ENCODE measurements around the gene DISC1.

Gene DISC1

DNA sequence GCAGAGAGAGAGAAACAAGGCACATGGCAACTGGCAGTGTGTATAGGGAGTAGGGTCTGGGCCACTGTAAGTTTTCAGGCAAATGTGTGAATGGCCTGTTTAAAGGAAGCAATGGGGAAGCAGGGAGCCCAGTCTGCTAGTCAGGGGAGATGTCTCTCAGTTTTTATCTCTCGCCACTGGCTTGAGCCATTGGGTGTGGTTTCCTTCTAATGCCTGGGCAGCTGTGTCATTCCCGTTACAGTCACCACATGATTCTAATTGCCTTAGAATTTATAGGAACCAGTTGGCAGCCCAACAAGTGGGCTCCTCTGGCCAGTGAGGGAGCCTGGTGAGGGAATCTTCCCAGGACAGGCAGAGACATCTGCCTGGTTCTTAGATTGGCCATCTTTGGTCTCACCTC, 182.4 kb downstream of the DISC1 start:
- DNase-seq (ENCODE audit: low read depth in 1 of 2, low spot score in 1 of 2), result no peak
- H3K4me3 ChIP-seq (replicated peaks; ENCODE audit: insufficient read depth, low read length), result no peak overlapping the region
- no peak for TF ChIP-seq POLR2AphosphoS5 (IDR thresholded peaks at IDR 0.05; ENCODE audit: low read depth)
- TF ChIP-seq, protein P1, sequence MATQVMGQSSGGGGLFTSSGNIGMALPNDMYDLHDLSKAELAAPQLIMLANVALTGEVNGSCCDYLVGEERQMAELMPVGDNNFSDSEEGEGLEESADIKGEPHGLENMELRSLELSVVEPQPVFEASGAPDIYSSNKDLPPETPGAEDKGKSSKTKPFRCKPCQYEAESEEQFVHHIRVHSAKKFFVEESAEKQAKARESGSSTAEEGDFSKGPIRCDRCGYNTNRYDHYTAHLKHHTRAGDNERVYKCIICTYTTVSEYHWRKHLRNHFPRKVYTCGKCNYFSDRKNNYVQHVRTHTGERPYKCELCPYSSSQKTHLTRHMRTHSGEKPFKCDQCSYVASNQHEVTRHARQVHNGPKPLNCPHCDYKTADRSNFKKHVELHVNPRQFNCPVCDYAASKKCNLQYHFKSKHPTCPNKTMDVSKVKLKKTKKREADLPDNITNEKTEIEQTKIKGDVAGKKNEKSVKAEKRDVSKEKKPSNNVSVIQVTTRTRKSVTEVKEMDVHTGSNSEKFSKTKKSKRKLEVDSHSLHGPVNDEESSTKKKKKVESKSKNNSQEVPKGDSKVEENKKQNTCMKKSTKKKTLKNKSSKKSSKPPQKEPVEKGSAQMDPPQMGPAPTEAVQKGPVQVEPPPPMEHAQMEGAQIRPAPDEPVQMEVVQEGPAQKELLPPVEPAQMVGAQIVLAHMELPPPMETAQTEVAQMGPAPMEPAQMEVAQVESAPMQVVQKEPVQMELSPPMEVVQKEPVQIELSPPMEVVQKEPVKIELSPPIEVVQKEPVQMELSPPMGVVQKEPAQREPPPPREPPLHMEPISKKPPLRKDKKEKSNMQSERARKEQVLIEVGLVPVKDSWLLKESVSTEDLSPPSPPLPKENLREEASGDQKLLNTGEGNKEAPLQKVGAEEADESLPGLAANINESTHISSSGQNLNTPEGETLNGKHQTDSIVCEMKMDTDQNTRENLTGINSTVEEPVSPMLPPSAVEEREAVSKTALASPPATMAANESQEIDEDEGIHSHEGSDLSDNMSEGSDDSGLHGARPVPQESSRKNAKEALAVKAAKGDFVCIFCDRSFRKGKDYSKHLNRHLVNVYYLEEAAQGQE (IDR thresholded peaks at IDR 0.05; ENCODE audit: insufficient replicate concordance, low read depth), result no peak
- TF ChIP-seq, protein P2, sequence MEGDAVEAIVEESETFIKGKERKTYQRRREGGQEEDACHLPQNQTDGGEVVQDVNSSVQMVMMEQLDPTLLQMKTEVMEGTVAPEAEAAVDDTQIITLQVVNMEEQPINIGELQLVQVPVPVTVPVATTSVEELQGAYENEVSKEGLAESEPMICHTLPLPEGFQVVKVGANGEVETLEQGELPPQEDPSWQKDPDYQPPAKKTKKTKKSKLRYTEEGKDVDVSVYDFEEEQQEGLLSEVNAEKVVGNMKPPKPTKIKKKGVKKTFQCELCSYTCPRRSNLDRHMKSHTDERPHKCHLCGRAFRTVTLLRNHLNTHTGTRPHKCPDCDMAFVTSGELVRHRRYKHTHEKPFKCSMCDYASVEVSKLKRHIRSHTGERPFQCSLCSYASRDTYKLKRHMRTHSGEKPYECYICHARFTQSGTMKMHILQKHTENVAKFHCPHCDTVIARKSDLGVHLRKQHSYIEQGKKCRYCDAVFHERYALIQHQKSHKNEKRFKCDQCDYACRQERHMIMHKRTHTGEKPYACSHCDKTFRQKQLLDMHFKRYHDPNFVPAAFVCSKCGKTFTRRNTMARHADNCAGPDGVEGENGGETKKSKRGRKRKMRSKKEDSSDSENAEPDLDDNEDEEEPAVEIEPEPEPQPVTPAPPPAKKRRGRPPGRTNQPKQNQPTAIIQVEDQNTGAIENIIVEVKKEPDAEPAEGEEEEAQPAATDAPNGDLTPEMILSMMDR (IDR thresholded peaks at IDR 0.05; ENCODE audit: insufficient read depth, low read length), result no peak
- no peak for TF ChIP-seq SPI1 (IDR thresholded peaks at IDR 0.05; ENCODE audit: borderline replicate concordance, low read depth)
- TF ChIP-seq GABPA (IDR thresholded peaks at IDR 0.05; ENCODE audit: low read depth), result no peak

GRCh38 chr1:231810415-231810814, 183.8 kb downstream of the DISC1 start:
- Histone ChIP-seq H3K27ac (replicated peaks) (no peak overlapping the region), H3K4me3 (replicated peaks; ENCODE audit: insufficient read depth, low read length) (no peak overlapping the region), H3K27me3 (ENCODE audit: insufficient read depth, poor library complexity, severe bottlenecking) (no peaks in the 10 kb centered on the region)
- DNase-seq (ENCODE audit: low read depth in 1 of 2, low spot score in 1 of 2), result no peak
- TF ChIP-seq, protein P1 (IDR thresholded peaks at IDR 0.05; ENCODE audit: insufficient replicate concordance, low read depth), result no peak
- TF ChIP-seq SPI1 (IDR thresholded peaks at IDR 0.05; ENCODE audit: borderline replicate concordance, low read depth) (no peak), POLR2AphosphoS5 (IDR thresholded peaks at IDR 0.05; ENCODE audit: low read depth) (no peak), GABPA (IDR thresholded peaks at IDR 0.05; ENCODE audit: low read depth) (no peak)
- TF ChIP-seq, protein P2 (IDR thresholded peaks at IDR 0.05; ENCODE audit: insufficient read depth, low read length), result no peak

More for the DNA sequence above, 182.4 kb downstream of the DISC1 start:
- Histone ChIP-seq H3K27ac (replicated peaks) (no peak overlapping the region), H3K27me3 (ENCODE audit: insufficient read depth, poor library complexity, severe bottlenecking) (no peaks in the 10 kb centered on the region)

DNA sequence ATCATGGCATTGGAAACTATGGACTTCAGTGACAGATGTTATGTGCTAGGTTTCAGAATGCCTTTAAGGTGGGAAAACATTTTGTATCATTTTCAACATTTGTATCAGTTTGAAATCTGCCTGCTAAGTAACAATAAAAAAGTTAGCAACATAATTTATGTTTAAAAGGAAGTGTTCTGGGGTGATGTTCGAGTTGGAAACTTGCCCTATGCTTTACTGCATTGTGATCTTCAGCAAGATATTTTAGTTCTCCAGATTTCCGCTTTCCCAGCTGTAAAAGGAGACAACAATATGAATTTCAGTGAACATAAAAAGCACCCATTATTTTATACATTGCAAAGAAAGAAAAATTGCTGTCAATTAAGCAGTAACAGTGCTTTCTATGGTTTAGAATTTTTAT, 187.4 kb downstream of the DISC1 start:
- Histone ChIP-seq H3K4me3 (replicated peaks; ENCODE audit: insufficient read depth, low read length) (no peak overlapping the region), H3K27ac (replicated peaks) (no peak overlapping the region), H3K27me3 (ENCODE audit: insufficient read depth, poor library complexity, severe bottlenecking) (no peaks in the 10 kb centered on the region)
- DNase-seq (ENCODE audit: low read depth in 1 of 2, low spot score in 1 of 2), result no peak
- TF ChIP-seq, protein P1 (IDR thresholded peaks at IDR 0.05; ENCODE audit: insufficient replicate concordance, low read depth), result no peak
- TF ChIP-seq POLR2AphosphoS5 (IDR thresholded peaks at IDR 0.05; ENCODE audit: low read depth) (no peak), SPI1 (IDR thresholded peaks at IDR 0.05; ENCODE audit: borderline replicate concordance, low read depth) (no peak), GABPA (IDR thresholded peaks at IDR 0.05; ENCODE audit: low read depth) (no peak)
- TF ChIP-seq, protein P2 (IDR thresholded peaks at IDR 0.05; ENCODE audit: insufficient read depth, low read length), result no peak

All from HL-60 (cell line).